Measurements from ENCODE around the gene CAMSAP2.

Gene CAMSAP2

DNA sequence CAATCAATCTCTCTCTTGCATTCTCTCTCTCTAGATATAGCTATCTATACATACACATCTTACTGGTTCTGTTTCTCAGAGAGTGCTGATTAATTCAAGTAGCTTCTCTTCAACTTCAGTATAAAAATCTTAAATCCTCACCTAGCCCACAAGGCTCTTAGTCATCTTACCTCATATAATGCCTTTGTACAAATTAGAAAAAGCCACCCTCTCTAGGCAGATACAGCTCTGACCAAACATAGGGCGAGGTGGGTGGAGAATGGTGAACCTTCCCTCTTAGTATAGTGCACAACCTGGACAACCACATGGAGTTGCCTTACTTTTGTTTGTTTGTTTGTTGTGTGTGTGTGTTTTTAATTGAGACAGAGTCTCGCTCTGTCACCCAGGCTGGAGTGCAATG, 150.9 kb downstream of the CAMSAP2 start:
- CTCF ChIA-PET: interaction anchor here (1.6 kb wide), 1 partner anchor 13 kb away, joined by 10 read pairs; no protein-coding TSS in a partner anchor

DNA sequence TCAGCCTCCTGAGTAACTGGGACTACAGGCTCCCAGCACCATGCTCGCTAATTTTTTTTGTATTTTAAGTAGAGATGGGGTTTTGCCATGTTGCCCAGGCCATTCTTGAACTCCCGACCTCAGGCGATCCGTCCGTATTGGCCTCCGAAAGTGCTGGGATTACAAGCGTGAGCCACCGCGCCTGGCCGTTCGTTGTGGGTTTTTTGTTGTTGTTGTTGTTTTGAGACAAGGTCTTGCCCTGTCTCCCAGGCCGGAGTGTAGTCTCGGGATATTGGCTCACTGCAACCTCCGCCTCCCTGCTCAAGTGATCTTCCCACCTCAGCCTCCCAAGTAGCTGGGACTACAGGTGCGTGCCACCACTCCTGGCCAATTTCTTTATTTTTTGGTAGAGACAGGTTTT, 151.3 kb downstream of the CAMSAP2 start:
- DNase-seq (ENCODE audit: low read depth, low spot score): no peak
- CTCF ChIA-PET: interaction anchor here (1.1 to 2.0 kb wide), 5 partner anchors 9 to 123 kb away, joined by 3 to 10 read pairs (median 7); no protein-coding TSS in a partner anchor
- TF ChIP-seq, protein P1, sequence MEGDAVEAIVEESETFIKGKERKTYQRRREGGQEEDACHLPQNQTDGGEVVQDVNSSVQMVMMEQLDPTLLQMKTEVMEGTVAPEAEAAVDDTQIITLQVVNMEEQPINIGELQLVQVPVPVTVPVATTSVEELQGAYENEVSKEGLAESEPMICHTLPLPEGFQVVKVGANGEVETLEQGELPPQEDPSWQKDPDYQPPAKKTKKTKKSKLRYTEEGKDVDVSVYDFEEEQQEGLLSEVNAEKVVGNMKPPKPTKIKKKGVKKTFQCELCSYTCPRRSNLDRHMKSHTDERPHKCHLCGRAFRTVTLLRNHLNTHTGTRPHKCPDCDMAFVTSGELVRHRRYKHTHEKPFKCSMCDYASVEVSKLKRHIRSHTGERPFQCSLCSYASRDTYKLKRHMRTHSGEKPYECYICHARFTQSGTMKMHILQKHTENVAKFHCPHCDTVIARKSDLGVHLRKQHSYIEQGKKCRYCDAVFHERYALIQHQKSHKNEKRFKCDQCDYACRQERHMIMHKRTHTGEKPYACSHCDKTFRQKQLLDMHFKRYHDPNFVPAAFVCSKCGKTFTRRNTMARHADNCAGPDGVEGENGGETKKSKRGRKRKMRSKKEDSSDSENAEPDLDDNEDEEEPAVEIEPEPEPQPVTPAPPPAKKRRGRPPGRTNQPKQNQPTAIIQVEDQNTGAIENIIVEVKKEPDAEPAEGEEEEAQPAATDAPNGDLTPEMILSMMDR (IDR thresholded peaks at IDR 0.05; ENCODE audit: insufficient read depth, low read length, missing control alignments): no peak
- H3K4me3 ChIP-seq (ENCODE audit: low read depth, low read length): no peak overlapping the region
- POLR2A ChIA-PET: no interaction called here

More for the DNA sequence above, 150.9 kb downstream of the CAMSAP2 start:
- TF ChIP-seq, protein P1 (IDR thresholded peaks at IDR 0.05; ENCODE audit: insufficient read depth, low read length, missing control alignments): no peak
- no peak for DNase-seq (ENCODE audit: low read depth, low spot score)
- H3K4me3 ChIP-seq (ENCODE audit: low read depth, low read length): no peak overlapping the region
- POLR2A ChIA-PET: no interaction called here

DNA sequence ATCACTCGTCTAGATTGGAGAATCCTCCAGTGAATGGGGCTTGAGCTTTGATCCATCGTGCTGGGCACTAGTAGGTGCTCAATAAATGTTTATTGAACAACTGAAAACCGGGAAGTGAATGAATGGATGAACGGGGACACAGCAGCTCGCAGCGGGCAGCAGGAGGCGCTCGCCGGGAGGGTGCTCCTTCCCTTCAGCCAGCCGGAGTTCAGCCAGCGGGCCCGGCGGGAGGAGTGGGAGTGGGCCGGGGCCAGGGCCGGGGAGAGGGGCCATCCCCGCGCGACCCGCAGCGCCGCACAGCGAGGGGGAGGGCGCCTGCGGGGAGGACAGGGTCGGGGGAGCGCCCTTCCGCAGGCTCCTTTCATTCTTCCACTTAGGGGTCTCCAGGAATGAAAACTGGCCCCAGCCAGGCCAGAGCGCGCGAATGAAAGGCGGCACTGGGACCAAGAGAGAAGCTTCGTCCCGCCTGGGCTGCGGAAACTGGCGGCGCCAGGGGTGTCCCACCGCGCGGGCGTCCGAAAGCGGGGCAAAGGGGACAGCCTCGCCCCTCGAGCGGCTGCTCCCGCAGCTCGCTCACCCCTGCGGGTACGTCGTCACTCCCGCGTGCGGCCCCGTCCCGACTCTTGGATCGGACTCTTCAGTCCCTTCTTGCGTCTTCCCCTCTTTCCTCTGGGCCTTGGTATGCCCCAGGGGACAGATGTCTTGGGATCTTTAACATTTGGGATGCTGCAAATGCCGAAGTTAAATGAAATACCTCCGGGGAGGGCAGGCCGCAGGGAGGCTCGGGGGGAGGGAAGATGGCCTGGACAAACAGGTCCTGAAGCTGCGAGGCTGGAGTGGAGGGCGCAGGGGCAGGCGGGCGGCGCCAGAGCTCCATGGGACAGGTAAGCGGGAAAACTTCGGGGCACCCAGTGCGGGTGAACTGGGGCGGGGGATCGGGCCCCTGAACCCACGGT, 152.4 kb downstream of the CAMSAP2 start:
- CTCF ChIA-PET: interaction anchor here (0.7 to 2.0 kb wide), 10 partner anchors 9 to 200 kb away, joined by 3 to 10 read pairs (median 4); no protein-coding TSS in a partner anchor
- peak overlapping the region; percentile 55 for H3K4me3 ChIP-seq (ENCODE audit: low read depth, low read length)
- POLR2A ChIA-PET: interaction anchor here (0.9 kb wide), 1 partner anchor 81 kb away, joined by 3 read pairs; no protein-coding TSS in a partner anchor
- no peak for DNase-seq (ENCODE audit: low read depth, low spot score)
- TF ChIP-seq, protein P1 (IDR thresholded peaks at IDR 0.05; ENCODE audit: insufficient read depth, low read length, missing control alignments): peak; percentile 66

DNA sequence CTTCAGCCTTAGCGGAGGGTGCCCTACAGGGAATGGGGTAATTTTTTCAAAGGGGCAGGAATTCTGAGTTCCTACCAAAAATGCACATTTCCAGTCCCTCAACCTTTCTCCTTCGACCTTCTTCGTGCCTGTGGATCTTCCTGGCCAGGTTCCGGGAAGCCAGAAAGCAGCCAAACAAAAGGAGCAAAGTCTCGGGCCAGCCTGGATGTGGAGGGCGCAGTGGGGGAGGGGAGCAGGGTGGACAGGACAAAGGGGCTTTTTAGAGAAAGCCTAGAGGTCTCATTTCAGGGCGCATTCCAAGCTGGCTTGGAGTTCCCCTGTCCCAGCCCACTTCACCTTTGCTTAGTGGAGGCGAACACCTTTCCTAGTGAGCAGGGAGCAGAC, 153.1 kb downstream of the CAMSAP2 start:
- DNase-seq (ENCODE audit: low read depth, low spot score): no peak

DNA sequence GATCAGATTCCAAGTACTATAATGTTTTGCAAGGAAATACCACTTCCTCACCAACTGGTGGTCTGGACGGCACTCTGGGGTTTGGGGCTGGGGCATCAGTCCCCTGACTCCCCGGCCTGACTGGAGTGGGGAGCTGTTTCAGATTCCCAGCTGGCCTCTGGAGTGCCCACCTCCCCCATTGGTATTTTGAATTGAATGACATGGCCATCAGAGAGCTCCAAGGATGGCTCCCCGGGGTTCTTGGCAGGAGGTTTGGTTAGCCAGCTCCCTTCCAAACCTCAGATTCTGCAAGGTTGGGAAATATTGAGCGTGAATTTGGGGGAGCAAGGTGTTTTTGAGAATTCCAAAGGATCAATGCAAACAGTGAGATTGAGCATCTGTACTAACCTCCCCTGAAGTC, 153.9 kb downstream of the CAMSAP2 start:
- no peak overlapping the region for H3K4me3 ChIP-seq (ENCODE audit: low read depth, low read length)
- ChIA-PET CTCF (no interaction called here), POLR2A (no interaction called here)
- DNase-seq (ENCODE audit: low read depth, low spot score): no peak
- TF ChIP-seq, protein P1 (IDR thresholded peaks at IDR 0.05; ENCODE audit: insufficient read depth, low read length, missing control alignments): no peak

More for the DNA sequence above, 153.1 kb downstream of the CAMSAP2 start:
- TF ChIP-seq, protein P1 (IDR thresholded peaks at IDR 0.05; ENCODE audit: insufficient read depth, low read length, missing control alignments): no peak
- CTCF ChIA-PET: interaction anchor here (1.2 to 2.0 kb wide), 4 partner anchors 10 to 148 kb away, joined by 3 to 10 read pairs (median 4); no protein-coding TSS in a partner anchor
- POLR2A ChIA-PET: interaction anchor here (0.9 kb wide), 1 partner anchor 80 kb away, joined by 3 read pairs; no protein-coding TSS in a partner anchor
- H3K4me3 ChIP-seq (ENCODE audit: low read depth, low read length): peak overlapping the region; percentile 55; the same call in 1 of the 2 replicates

DNA sequence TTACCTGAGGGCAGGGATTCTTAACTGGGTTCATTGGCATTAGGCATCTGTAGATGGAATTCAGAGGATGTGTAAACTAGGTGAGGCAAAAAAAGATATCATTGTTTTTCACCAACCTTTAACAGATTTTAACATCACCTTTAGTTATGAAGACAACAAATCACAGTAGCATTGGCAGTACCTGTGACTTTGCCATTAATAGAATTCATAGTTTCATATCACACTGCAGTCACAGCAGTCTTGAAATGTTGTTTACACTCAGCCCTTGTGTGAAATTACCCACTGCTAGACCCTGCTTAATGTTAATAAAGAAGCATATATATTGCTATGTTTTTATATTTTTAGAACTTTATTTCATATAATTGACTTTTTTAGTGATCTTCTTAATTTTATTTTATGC, 154.3 kb downstream of the CAMSAP2 start:
- H3K4me3 ChIP-seq (ENCODE audit: low read depth, low read length): no peak overlapping the region
- no peak for DNase-seq (ENCODE audit: low read depth, low spot score)
- TF ChIP-seq, protein P1 (IDR thresholded peaks at IDR 0.05; ENCODE audit: insufficient read depth, low read length, missing control alignments): no peak
- POLR2A ChIA-PET: no interaction called here
- CTCF ChIA-PET: no interaction called here

All from AG04449 (cell line).